HG03060 (cell line): ENCODE measurements around the gene E4F1.

Source experiments
- ATAC-seq: cut with Tn5 transposase; IDR thresholded peaks from one replicate; pipeline ENCODE4 v1.9.1; 2021; ENCODE audit warnings: low read depth, moderate number of reproducible peaks; ENCODE audit not compliant: unreplicated experiment

Gene E4F1

GRCh38 chr16:2205104-2205966, 18.1 kb upstream of the E4F1 start, which contains the start of gene MLST8:
Gene MLST8 (plus strand): TSS chr16:2205454. CDS start chr16:2206086, 632 bp downstream.
- ATAC-seq = peak; percentile 65

DNA sequence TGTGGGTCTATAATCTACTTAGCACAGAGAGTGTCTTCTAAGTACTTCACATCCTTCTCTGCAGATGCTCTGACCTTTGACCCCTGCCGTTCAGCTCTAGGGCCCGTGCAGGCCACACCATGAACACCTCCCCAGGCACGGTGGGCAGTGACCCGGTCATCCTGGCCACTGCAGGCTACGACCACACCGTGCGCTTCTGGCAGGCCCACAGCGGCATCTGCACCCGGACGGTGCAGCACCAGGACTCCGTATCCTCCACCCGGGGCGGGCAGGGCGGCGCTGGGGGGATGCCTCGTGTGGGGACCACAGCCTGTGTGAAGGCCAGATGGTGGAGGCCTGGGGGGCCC, 17.5 kb upstream of the E4F1 start:
- peak; percentile 15 for ATAC-seq

GRCh38 chr16:2206420-2206779, 17.0 kb upstream of the E4F1 start:
- ATAC-seq = no peak

- no peak for ATAC-seq
These were observed 16.5 kb upstream of the E4F1 start for GRCh38 chr16:2206780-2207433.

GRCh38 chr16:2207872-2208271, 15.5 kb upstream of the E4F1 start:
- ATAC-seq = no peak

- ATAC-seq = no peak
These were observed 15.1 kb upstream of the E4F1 start for GRCh38 chr16:2208308-2208707.

DNA sequence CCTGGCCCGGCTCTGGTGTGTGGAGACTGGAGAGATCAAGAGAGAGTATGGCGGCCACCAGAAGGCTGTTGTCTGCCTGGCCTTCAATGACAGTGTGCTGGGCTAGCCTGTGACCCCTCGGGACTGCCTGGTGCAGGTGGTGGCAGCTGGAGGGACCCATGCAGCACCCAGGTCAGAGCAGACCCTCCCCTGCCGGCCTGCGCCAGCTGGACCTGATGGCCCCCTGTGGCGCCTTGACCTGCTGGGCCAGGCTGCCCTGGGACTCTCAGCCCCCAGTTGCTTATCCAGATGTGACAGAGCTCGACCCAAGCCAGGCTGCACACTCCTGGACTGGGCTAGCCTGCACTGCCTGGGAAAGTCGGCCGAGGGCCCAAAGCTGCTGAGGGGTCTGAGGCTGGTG, 14.6 kb upstream of the E4F1 start:
- no peak for ATAC-seq

DNA sequence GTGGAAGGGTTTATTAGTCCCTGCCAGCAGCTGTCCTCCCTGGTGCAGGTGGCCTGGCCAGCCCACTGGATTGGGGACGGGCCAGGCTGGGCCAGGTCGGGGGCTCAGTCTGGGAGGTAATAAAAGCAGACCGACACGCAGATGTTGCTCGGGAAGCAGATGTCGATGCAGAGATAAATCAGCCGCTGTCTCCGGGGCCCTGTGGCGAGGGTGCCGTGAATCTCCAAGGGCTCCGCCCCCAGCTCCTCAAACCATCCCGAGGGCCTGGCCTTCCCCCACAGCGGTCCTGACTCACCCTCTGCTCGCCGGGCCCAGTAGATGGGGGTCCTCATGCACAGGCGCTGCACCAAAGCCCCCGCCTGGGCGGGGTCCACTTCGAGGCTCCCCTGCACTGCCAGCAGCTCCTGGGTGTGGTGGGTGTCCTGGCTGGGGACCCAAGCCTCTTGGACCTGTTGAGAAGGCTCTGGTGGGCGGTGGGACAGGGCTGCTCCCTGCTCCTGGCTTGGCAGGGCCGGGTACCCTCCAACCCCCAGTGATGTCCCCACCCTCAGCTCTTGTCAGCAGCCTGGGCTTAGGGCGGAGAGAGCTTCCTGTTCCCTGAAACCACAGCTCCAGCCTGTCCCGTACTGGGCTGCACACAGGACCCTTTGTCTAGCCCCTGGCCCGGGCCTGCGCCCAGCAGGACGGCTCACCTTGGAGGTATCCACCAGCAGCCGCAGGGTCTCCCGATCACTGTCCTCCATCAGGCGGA, 14.0 kb upstream of the E4F1 start:
- no peak for ATAC-seq

DNA sequence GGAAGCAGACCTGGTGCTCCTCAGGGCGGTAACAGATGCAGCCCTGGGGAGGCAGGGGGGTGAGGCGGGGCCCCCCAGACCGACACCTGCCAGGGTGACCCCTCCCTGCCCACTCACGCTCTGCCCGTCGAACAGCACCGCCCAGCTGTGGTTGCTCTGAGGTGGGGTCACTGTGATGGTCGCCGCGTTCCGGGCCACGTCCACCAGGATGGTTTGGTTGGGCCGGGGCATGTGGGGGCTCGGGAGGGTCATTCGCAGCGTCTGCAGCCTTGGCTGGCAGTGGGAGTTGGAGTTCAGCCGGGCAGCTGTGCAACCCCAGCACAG, 13.4 kb upstream of the E4F1 start:
- ATAC-seq = no peak

GRCh38 chr16:2210386-2211365, 12.7 kb upstream of the E4F1 start, which contains the start of gene BRICD5:
Gene BRICD5 (minus strand): TSS chr16:2210863. CDS start chr16:2210833, 30 bp downstream.
- ATAC-seq = no peak

DNA sequence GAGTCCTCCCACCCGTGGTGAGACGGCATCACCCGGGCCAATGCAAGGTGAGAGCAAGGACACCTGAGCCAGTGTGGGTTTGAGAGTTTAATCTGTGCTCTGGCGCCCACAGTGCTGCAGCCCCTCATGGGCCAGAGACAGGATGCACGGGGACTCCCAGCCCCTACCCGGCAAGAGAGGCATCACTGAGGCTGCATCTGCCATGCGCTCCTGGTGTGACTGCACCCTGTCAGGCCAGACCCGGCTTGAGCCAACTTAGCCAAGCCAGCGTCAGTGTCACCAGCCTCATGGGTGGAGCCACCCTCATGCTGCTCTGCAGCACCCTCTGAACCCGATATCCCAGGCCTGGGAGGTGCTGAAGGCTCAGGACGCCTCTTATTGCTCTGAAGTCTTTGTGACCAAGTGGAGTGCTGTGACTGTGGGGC, 11.5 kb upstream of the E4F1 start:
- ATAC-seq = no peak

- ATAC-seq = no peak
These were observed 10.7 kb upstream of the E4F1 start for GRCh38 chr16:2212362-2213324.

- ATAC-seq = no peak
These were observed 9.3 kb upstream of the E4F1 start for GRCh38 chr16:2213817-2214718.

GRCh38 chr16:2214719-2214968, 8.7 kb upstream of the E4F1 start, which contains the start of gene PGP:
Gene PGP (minus strand): TSS chr16:2214840. CDS start chr16:2214777, 63 bp downstream.
- no peak for ATAC-seq

- ATAC-seq = no peak
These were observed 7.1 kb upstream of the E4F1 start for GRCh38 chr16:2216330-2216729.

GRCh38 chr16:2223942-2224486, 623 bp downstream of the E4F1 start:
- ATAC-seq = no peak

DNA sequence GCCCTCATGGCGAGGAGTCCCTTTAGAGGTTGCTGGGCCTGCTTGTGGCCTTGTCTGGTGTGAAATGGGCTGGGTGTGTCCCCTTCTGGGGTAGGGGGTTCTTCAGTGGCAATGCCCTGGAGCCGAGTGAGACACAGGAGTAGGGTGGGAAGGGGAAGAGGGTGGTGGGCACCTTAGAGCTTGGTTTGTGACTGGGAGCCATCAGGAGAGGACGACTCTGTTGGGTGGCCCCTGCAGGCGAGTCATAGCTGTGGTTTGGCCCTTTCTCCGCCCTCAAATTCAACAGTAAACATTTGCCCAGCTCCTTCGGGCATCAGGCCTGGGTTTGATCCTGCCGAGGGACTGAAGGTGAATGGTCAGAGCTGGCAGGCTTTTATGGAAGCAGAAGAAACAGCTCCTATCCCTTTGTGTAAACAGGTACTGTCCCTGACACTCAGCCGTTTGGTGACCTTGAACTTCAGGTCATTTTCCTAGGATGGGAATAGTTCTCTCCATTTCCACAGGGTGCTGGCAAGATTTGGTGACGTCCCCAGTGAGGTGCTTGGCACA, 2.9 kb downstream of the E4F1 start:
- ATAC-seq = no peak

DNA sequence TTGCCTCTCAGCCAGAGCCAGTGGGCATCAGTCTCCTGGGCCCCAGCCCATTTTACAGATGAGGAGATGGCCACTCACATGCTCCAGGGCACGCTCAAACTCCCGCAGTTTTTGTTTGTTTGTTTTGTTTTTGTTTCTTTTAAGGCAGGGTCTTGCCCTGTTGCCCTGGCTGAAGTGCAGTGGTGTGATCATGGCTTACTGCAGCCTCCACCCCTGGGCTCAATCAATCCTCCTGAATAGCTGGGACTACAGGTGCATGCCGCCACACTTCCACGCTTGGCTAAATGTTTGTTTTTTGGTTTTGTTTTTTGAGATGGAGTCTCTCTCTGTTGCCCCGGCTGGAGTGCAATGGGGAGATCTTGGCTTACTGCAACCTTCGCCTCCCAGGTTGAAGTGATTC, 3.5 kb downstream of the E4F1 start:
- ATAC-seq = no peak
